NCI-H1105 treated with DMSO at 0.1 percent for 48 hours (cell line): ENCODE results near the gene MYH15.

Experiments
- DNase-seq: peaks from one replicate; lab custom pipeline; 2025; lab: John Stamatoyannopoulos, UW

Gene MYH15

GRCh38 chr3:108510496-108510895, at the start of gene MYH15:
MYH15 (minus strand) TSS chr3:108510596; CDS start chr3:108510530, 66 bp downstream.
- DNase-seq, result no peak

- no peak for DNase-seq
Measured at GRCh38 chr3:108555966-108556581, 45.7 kb upstream of the MYH15 start.

- no peak for DNase-seq
Measured at GRCh38 chr3:108554913-108555571, 44.6 kb upstream of the MYH15 start.

GRCh38 chr3:108554229-108554628, 43.8 kb upstream of the MYH15 start:
- no peak for DNase-seq

GRCh38 chr3:108552267-108553159, 42.1 kb upstream of the MYH15 start:
- DNase-seq, result peak; percentile 63

GRCh38 chr3:108548886-108549285, 38.5 kb upstream of the MYH15 start:
- DNase-seq, result no peak

GRCh38 chr3:108548304-108548703, 37.9 kb upstream of the MYH15 start:
- DNase-seq, result no peak

- DNase-seq, result no peak
Measured at GRCh38 chr3:108546692-108547091, 36.3 kb upstream of the MYH15 start.

GRCh38 chr3:108546247-108546646, 35.9 kb upstream of the MYH15 start:
- peak; percentile 89 for DNase-seq

GRCh38 chr3:108538083-108538482, 27.7 kb upstream of the MYH15 start:
- DNase-seq, result no peak

GRCh38 chr3:108528459-108529252, 18.3 kb upstream of the MYH15 start:
- no peak for DNase-seq

GRCh38 chr3:108527817-108528216, 17.4 kb upstream of the MYH15 start:
- DNase-seq, result no peak

GRCh38 chr3:108527109-108527508, 16.7 kb upstream of the MYH15 start:
- DNase-seq, result no peak

GRCh38 chr3:108525971-108526370, 15.6 kb upstream of the MYH15 start:
- no peak for DNase-seq

- DNase-seq, result no peak
Measured at GRCh38 chr3:108525256-108525655, 14.9 kb upstream of the MYH15 start.

- no peak for DNase-seq
Measured at GRCh38 chr3:108524537-108524936, 14.1 kb upstream of the MYH15 start.

GRCh38 chr3:108518895-108519294, 8.5 kb upstream of the MYH15 start:
- no peak for DNase-seq

GRCh38 chr3:108516881-108517280, 6.5 kb upstream of the MYH15 start:
- DNase-seq, result no peak

- no peak for DNase-seq
Measured at GRCh38 chr3:108513961-108514360, 3.6 kb upstream of the MYH15 start.

GRCh38 chr3:108512671-108513070, 2.3 kb upstream of the MYH15 start:
- DNase-seq, result no peak

GRCh38 chr3:108511490-108511889, 1.1 kb upstream of the MYH15 start:
- DNase-seq, result no peak

GRCh38 chr3:108511055-108511454, 659 bp upstream of the MYH15 start:
- peak; percentile 9 for DNase-seq
